ENCODE measurements around the gene KCNAB2. TPM values are rescaled to one million over a fixed set of nuclear protein-coding genes. Genes with fewer than 3 reads are reported as not detected.

Gene KCNAB2
- total RNA-seq, 1 donor from 2014 or later: 3.1 TPM

DNA sequence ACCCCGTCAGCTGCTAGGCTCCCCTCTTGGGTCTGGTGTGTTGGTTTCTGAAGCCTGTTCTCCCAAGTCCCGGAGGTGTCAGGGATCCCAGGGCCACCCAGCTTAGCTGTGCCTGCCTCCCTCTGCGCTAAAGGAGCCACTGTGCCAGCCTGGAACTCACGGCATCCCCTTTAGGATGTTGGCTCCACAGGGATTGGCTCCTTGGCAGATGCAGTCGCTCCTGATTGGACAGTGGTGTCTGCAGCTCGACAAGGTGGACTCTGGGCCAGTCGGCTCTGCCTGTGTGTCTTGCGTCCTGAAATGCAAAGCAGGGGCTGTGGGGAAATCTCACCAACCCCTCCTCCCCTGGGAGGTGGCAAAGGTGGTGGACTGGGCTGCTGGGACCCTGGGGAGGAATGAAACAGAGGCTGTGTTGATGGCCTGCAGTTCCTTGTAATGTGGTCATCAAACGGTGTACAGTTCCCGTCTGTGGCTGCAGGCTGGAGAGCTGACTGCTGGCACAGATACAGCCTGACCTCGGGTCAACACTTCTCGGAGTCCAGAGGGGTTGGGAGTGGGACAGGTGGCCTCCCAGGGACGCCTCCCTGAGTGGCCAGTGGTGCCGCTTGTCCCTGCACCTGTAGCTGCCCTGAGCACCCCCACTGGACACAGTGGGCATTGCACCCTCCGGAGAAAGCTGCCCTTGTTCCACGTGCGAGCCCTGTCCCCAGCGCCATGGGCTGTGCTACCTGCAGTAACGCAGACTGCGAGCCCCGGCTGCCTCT is 11.5 kb upstream of the KCNAB2 start:
- H2AFZ ChIP-seq (ENCODE audit: low read depth, low read length): peak overlapping the region; percentile 33
- Mint-ChIP-seq H3K36me3 (ENCODE audit: low read depth, unreplicated experiment) (no peaks in the 10 kb centered on the region), H3K4me3 (ENCODE audit: unreplicated experiment) (no peak overlapping the region), H3K9me3 (ENCODE audit: unreplicated experiment) (no peaks in the 10 kb centered on the region), H3K27me3 (ENCODE audit: low read depth, unreplicated experiment) (peaks cover 47% of the 10 kb centered on the region), H3K27ac (ENCODE audit: unreplicated experiment) (no peak overlapping the region), H3K4me1 (ENCODE audit: low read depth, unreplicated experiment) (peaks cover 2% of the 10 kb centered on the region)
- H3K36me3 ChIP-seq (ENCODE audit: insufficient read depth, low read length): no peaks in the 10 kb centered on the region
- H3K4me3 ChIP-seq (ENCODE audit: insufficient read depth, low read depth, low read length): no peak overlapping the region
- no peaks in the 10 kb centered on the region for H3K79me2 ChIP-seq (ENCODE audit: insufficient read depth, low read length)
- no peak overlapping the region for H3K27ac ChIP-seq (ENCODE audit: low read depth, low read length)
- no peak for FAIRE-seq
- peaks cover 21% of the 10 kb centered on the region for H3K27me3 ChIP-seq (ENCODE audit: insufficient read depth, low read length)
- peaks cover 8% of the 10 kb centered on the region for H3K4me1 ChIP-seq (ENCODE audit: insufficient read depth, low read length)
- H3K9ac ChIP-seq (ENCODE audit: low read length): no peak overlapping the region
- TF ChIP-seq EZH2 (IDR thresholded peaks at IDR 0.05; ENCODE audit: insufficient read depth, low read length): no peak
- TF ChIP-seq, protein P1, sequence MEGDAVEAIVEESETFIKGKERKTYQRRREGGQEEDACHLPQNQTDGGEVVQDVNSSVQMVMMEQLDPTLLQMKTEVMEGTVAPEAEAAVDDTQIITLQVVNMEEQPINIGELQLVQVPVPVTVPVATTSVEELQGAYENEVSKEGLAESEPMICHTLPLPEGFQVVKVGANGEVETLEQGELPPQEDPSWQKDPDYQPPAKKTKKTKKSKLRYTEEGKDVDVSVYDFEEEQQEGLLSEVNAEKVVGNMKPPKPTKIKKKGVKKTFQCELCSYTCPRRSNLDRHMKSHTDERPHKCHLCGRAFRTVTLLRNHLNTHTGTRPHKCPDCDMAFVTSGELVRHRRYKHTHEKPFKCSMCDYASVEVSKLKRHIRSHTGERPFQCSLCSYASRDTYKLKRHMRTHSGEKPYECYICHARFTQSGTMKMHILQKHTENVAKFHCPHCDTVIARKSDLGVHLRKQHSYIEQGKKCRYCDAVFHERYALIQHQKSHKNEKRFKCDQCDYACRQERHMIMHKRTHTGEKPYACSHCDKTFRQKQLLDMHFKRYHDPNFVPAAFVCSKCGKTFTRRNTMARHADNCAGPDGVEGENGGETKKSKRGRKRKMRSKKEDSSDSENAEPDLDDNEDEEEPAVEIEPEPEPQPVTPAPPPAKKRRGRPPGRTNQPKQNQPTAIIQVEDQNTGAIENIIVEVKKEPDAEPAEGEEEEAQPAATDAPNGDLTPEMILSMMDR (IDR thresholded peaks at IDR 0.05; ENCODE audit: insufficient read depth, low read depth, low read length): peak; percentile 38
- peaks cover 7% of the 10 kb centered on the region for H4K20me1 ChIP-seq (ENCODE audit: insufficient read depth, low read length)
- H3K9me3 ChIP-seq (ENCODE audit: insufficient read depth, low read depth, low read length): no peaks in the 10 kb centered on the region
- no peak for DNase-seq (ENCODE audit: low read depth)
- H3K4me2 ChIP-seq (ENCODE audit: low read length): peak overlapping the region; percentile 11

DNA sequence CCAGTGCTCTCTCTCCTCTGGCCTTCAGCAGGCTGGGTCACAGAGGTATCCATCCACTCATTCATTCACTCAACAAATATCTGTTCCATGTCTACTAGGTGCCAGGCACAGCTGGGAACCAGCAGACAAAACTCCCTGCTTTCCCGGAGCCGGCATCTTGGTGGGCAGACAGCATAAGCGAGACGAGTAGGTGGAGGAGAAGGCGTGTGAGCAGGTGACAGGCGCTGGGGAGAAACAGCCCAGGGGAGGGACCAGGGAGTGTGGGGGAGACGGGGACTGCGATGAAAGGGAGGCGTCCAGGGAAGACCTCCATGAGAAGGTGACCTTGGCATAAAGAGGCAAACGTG is 11.0 kb upstream of the KCNAB2 start:
- Histone ChIP-seq H2AFZ (ENCODE audit: low read depth, low read length) (no peak overlapping the region), H3K4me2 (ENCODE audit: low read length) (no peak overlapping the region), H3K36me3 (ENCODE audit: insufficient read depth, low read length) (no peaks in the 10 kb centered on the region), H3K27ac (ENCODE audit: low read depth, low read length) (no peak overlapping the region), H3K4me3 (ENCODE audit: insufficient read depth, low read depth, low read length) (no peak overlapping the region), H4K20me1 (ENCODE audit: insufficient read depth, low read length) (peaks cover 7% of the 10 kb centered on the region), H3K9me3 (ENCODE audit: insufficient read depth, low read depth, low read length) (no peaks in the 10 kb centered on the region), H3K79me2 (ENCODE audit: insufficient read depth, low read length) (no peaks in the 10 kb centered on the region), H3K27me3 (ENCODE audit: insufficient read depth, low read length) (peaks cover 26% of the 10 kb centered on the region), H3K9ac (ENCODE audit: low read length) (no peak overlapping the region), H3K4me1 (ENCODE audit: insufficient read depth, low read length) (peaks cover 8% of the 10 kb centered on the region)
- no peaks in the 10 kb centered on the region for H3K36me3 Mint-ChIP-seq (ENCODE audit: low read depth, unreplicated experiment)
- H3K4me3 Mint-ChIP-seq (ENCODE audit: unreplicated experiment): no peak overlapping the region
- H3K9me3 Mint-ChIP-seq (ENCODE audit: unreplicated experiment): no peaks in the 10 kb centered on the region
- H3K27ac Mint-ChIP-seq (ENCODE audit: unreplicated experiment): peak overlapping the region; percentile 41
- DNase-seq (ENCODE audit: low read depth) (no peak), FAIRE-seq (no peak)
- H3K27me3 Mint-ChIP-seq (ENCODE audit: low read depth, unreplicated experiment): peaks cover 50% of the 10 kb centered on the region
- TF ChIP-seq EZH2 (IDR thresholded peaks at IDR 0.05; ENCODE audit: insufficient read depth, low read length): no peak
- TF ChIP-seq, protein P1 (IDR thresholded peaks at IDR 0.05; ENCODE audit: insufficient read depth, low read depth, low read length): no peak
- peaks cover 2% of the 10 kb centered on the region for H3K4me1 Mint-ChIP-seq (ENCODE audit: low read depth, unreplicated experiment)

DNA sequence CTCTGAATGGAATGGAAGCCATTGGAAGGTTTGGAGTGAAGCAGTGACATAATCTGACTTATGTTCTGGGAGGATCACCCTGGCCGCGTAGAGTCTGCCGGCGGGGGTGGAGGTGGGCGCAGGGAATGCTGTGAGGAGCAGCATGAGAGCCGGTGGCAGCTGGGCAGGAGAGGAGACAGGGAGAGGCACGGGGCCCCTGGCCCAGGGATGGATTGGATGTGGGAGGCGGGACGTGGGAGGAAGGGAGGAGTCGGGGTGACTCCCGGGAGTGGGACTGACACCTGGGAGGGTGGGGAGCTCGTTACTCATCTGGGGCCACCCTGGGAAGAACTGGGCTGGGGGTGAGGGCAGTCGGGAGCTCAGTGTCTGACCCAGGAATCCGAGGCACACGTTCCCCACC is 10.4 kb upstream of the KCNAB2 start:
- Histone ChIP-seq H3K9ac (ENCODE audit: low read length) (no peak overlapping the region), H3K9me3 (ENCODE audit: insufficient read depth, low read depth, low read length) (no peaks in the 10 kb centered on the region), H2AFZ (ENCODE audit: low read depth, low read length) (no peak overlapping the region), H3K27ac (ENCODE audit: low read depth, low read length) (no peak overlapping the region), H3K4me3 (ENCODE audit: insufficient read depth, low read depth, low read length) (no peak overlapping the region), H3K4me1 (ENCODE audit: insufficient read depth, low read length) (peaks cover 8% of the 10 kb centered on the region), H3K36me3 (ENCODE audit: insufficient read depth, low read length) (no peaks in the 10 kb centered on the region), H4K20me1 (ENCODE audit: insufficient read depth, low read length) (peaks cover 7% of the 10 kb centered on the region), H3K79me2 (ENCODE audit: insufficient read depth, low read length) (no peaks in the 10 kb centered on the region), H3K4me2 (ENCODE audit: low read length) (no peak overlapping the region), H3K27me3 (ENCODE audit: insufficient read depth, low read length) (peaks cover 29% of the 10 kb centered on the region)
- Mint-ChIP-seq H3K36me3 (ENCODE audit: low read depth, unreplicated experiment) (no peaks in the 10 kb centered on the region), H3K4me3 (ENCODE audit: unreplicated experiment) (no peak overlapping the region), H3K9me3 (ENCODE audit: unreplicated experiment) (no peaks in the 10 kb centered on the region), H3K27ac (ENCODE audit: unreplicated experiment) (no peak overlapping the region), H3K4me1 (ENCODE audit: low read depth, unreplicated experiment) (peaks cover 2% of the 10 kb centered on the region), H3K27me3 (ENCODE audit: low read depth, unreplicated experiment) (peaks cover 54% of the 10 kb centered on the region)
- DNase-seq (ENCODE audit: low read depth) (no peak), FAIRE-seq (no peak)
- no peak for TF ChIP-seq EZH2 (IDR thresholded peaks at IDR 0.05; ENCODE audit: insufficient read depth, low read length)
- TF ChIP-seq, protein P1 (IDR thresholded peaks at IDR 0.05; ENCODE audit: insufficient read depth, low read depth, low read length): no peak

All from astrocyte (in vitro differentiated cells and primary cell).